Measurements from ENCODE around the gene MDM2. TPM values are rescaled to one million over a fixed set of nuclear protein-coding genes. Genes with fewer than 3 reads are reported as not detected.

Gene MDM2
- total RNA-seq, 3 donors from 2014 or later = 69.4 to 73.3 (median 71.8) TPM

DNA sequence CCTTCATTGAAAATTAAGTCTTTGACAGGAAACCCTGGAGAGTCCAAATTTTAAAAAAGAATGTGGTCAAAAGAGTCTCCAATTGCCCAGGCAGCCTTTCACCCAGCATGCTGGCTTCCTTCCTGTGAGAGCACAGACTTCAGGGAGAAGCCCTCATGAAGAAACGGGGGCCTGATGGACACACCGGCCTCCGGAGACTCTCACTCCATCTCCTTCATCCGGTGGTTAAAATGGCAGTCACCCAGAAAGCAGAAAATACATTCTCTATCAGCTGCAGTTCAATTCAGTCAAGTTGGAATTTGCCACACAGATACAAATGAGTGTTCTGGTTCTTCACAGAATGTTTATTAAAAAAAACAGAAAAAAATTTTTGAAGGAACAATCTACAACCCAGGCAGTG lies 68.5 kb downstream of the MDM2 start:
- H3K27me3 ChIP-seq = no peaks in the 10 kb centered on the region
- H3K27ac ChIP-seq = no peak overlapping the region
- TF ChIP-seq POLR2A (IDR thresholded peaks at IDR 0.05) (no peak), POLR2AphosphoS5 (IDR thresholded peaks at IDR 0.05) (no peak)
- TF ChIP-seq, protein P1, sequence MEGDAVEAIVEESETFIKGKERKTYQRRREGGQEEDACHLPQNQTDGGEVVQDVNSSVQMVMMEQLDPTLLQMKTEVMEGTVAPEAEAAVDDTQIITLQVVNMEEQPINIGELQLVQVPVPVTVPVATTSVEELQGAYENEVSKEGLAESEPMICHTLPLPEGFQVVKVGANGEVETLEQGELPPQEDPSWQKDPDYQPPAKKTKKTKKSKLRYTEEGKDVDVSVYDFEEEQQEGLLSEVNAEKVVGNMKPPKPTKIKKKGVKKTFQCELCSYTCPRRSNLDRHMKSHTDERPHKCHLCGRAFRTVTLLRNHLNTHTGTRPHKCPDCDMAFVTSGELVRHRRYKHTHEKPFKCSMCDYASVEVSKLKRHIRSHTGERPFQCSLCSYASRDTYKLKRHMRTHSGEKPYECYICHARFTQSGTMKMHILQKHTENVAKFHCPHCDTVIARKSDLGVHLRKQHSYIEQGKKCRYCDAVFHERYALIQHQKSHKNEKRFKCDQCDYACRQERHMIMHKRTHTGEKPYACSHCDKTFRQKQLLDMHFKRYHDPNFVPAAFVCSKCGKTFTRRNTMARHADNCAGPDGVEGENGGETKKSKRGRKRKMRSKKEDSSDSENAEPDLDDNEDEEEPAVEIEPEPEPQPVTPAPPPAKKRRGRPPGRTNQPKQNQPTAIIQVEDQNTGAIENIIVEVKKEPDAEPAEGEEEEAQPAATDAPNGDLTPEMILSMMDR (IDR thresholded peaks at IDR 0.05) = no peak
- H3K9me3 ChIP-seq = no peaks in the 10 kb centered on the region
- no peak for DNase-seq (ENCODE audit: low spot score in 2 of 2)
- no peaks in the 10 kb centered on the region for H3K4me1 ChIP-seq
- intact Hi-C loops (cut with DNase I; ENCODE audit: low total_unique reads) = no loop called here
- no peaks in the 10 kb centered on the region for H3K36me3 ChIP-seq
- no peak overlapping the region for H3K4me3 ChIP-seq

DNA sequence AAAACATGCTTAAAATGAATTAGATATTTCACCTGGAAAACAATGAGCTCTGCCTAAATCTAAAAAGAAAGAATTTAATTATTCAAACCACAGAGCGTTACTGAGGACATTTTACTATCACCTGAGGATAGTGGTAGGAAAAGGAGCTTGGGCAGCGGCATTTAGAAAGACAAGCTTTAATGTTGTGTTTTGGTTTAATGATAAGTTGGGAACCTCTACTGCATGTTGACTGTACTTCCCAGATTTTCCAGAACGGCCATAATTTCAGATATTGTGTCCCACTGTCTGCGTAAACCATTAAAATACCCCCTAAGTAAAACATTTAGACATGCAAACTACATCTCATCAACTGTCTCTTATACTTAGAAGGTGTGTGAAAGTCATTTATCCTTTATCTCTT lies 69.6 kb downstream of the MDM2 start:
- TF ChIP-seq POLR2A (IDR thresholded peaks at IDR 0.05) (no peak), POLR2AphosphoS5 (IDR thresholded peaks at IDR 0.05) (no peak)
- TF ChIP-seq, protein P1 (IDR thresholded peaks at IDR 0.05) = no peak
- no peaks in the 10 kb centered on the region for H3K36me3 ChIP-seq
- intact Hi-C loops (cut with DNase I; ENCODE audit: low total_unique reads) = no loop called here

DNA sequence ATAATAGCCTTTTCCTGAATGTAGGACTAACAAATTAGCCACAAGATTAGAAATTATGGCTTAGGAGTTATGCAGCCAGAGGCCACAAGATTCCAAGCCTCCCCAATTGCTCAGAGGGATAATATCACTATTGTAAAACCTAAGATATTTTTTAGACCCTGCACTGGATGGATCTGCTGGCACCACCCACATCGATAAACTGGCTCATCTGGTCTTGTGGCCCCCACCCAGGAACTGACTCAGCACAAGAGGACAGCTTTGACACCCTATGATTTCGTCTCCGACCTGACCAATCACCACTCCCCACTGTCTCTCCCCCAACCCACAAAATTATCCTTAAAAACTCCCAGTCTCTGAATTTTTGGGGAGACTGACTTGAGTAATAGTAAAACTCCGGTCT lies 70.3 kb downstream of the MDM2 start:
- H3K27me3 ChIP-seq = no peaks in the 10 kb centered on the region
- H3K27ac ChIP-seq = no peak overlapping the region
- TF ChIP-seq, protein P1 (IDR thresholded peaks at IDR 0.05) = no peak
- no peak for TF ChIP-seq POLR2A (IDR thresholded peaks at IDR 0.05)
- no peak for TF ChIP-seq POLR2AphosphoS5 (IDR thresholded peaks at IDR 0.05)
- DNase-seq (ENCODE audit: low spot score in 2 of 2) = no peak
- H3K9me3 ChIP-seq = no peaks in the 10 kb centered on the region
- intact Hi-C loops (cut with DNase I; ENCODE audit: low total_unique reads) = no loop called here
- no peaks in the 10 kb centered on the region for H3K4me1 ChIP-seq
- H3K36me3 ChIP-seq = no peaks in the 10 kb centered on the region
- no peak overlapping the region for H3K4me3 ChIP-seq

More for the DNA sequence above, 69.6 kb downstream of the MDM2 start:
- DNase-seq (ENCODE audit: low spot score in 2 of 2) = no peak
- Histone ChIP-seq H3K9me3 (no peaks in the 10 kb centered on the region), H3K27me3 (no peaks in the 10 kb centered on the region), H3K27ac (no peak overlapping the region), H3K4me3 (no peak overlapping the region), H3K4me1 (no peaks in the 10 kb centered on the region)

DNA sequence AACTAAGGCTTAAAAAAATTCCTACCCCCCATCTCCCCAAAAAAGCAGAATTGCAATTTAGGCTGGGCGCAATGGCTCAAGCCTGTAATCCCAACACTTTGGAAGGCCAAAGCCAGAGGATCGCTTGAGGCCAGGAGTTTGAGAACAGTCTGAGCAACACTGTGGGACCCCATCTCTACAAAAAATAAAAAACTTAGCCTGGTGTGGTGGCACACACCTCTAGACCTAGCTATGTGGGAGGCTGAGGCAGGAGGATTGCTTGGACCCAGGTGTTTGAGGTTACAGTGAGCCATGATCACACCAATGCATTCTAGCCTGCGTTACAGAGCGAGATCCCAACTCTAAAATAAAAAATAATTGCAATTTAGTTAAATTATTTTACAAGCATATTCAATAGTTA lies 70.9 kb downstream of the MDM2 start:
- Histone ChIP-seq H3K4me3 (no peak overlapping the region), H3K36me3 (no peaks in the 10 kb centered on the region), H3K4me1 (no peaks in the 10 kb centered on the region), H3K27me3 (no peaks in the 10 kb centered on the region), H3K9me3 (no peaks in the 10 kb centered on the region), H3K27ac (no peak overlapping the region)
- no peak for DNase-seq (ENCODE audit: low spot score in 2 of 2)
- TF ChIP-seq POLR2AphosphoS5 (IDR thresholded peaks at IDR 0.05) = no peak
- TF ChIP-seq, protein P1 (IDR thresholded peaks at IDR 0.05) = no peak
- TF ChIP-seq POLR2A (IDR thresholded peaks at IDR 0.05) = no peak
- intact Hi-C loops (cut with DNase I; ENCODE audit: low total_unique reads) = no loop called here

DNA sequence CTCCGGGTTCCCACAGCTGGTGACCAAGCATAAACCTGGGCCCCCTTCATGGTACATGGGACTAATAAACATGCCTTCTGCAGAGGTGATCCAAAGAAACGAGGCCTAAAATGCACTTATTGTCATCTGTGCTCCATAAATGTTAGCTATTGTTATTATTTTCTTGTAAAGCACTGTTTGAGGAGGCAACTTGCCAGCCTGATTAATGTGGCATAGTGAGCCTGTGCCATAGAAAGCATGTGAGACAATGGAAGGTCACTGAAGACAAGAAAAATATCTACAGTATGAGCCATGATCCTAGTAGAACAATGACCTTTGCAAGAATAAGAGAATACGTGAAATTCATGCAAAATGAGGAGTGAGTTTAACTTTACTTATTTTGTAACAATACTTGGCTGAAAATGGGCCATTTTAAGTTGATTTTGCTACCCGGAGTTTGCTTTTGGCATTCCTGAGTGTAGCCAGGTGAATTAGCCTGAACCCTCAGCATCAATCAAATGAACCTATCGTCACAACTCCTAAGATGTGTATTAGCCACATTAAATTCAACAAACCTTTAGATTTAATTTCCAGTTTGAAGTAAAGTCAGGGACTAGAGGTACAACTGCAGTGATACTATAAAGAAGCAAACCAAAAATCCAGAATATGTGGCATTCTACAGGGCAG lies 72.8 kb downstream of the MDM2 start:
- Histone ChIP-seq H3K27ac (no peak overlapping the region), H3K27me3 (no peaks in the 10 kb centered on the region), H3K4me1 (no peaks in the 10 kb centered on the region), H3K4me3 (no peak overlapping the region), H3K36me3 (no peaks in the 10 kb centered on the region), H3K9me3 (no peaks in the 10 kb centered on the region)
- no peak for TF ChIP-seq POLR2A (IDR thresholded peaks at IDR 0.05)
- no peak for DNase-seq (ENCODE audit: low spot score in 2 of 2)
- intact Hi-C loops (cut with DNase I; ENCODE audit: low total_unique reads) = loop anchor here (2.0 kb wide), 1 partner anchor 64 kb away; no protein-coding TSS in a partner anchor

All from breast epithelium (tissue), 4 donors.